GM21619 (cell line): ENCODE measurements around the gene LIMK2.
"Not testable (repeated sequence)": the region's sequence is repeated elsewhere in the genome, so short reads cannot be mapped to it uniquely, and the experiment has no call there.

Source experiments
- ATAC-seq: cut with Tn5 transposase; IDR thresholded peaks from one replicate; pipeline ENCODE4 v1.9.1; 2021; ENCODE audit not compliant: unreplicated experiment

Gene LIMK2

GRCh38 chr22:31210556-31211421, 1.3 kb upstream of the LIMK2 start:
- ATAC-seq: no peak

DNA sequence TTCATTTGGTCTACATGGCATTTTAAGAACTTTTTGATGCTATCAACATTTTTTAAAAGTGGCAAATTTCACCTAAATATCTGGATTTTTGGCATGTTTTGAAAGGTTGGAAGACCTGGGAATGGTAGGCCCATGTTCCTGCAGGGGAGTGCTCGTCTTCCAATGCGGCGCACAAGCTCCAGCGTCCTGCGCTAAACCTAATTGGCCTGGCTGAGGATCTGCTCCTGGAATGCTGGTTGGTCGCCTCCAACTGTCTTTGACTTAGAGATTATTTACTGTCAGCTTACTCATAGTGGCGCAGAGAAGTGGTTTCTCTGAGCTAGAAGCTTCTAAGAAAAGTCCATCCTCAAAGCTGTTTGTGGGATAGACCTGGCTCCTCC, 626 bp upstream of the LIMK2 start:
- no peak for ATAC-seq

- ATAC-seq: no peak
Measured at GRCh38 chr22:31212783-31213629, 908 bp downstream of the LIMK2 start.

GRCh38 chr22:31215018-31215535, 3.0 kb downstream of the LIMK2 start:
- no peak for ATAC-seq

GRCh38 chr22:31218565-31219262, 6.6 kb downstream of the LIMK2 start:
- no peak for ATAC-seq

GRCh38 chr22:31221084-31221483, 9.0 kb downstream of the LIMK2 start:
- no peak for ATAC-seq

- no peak for ATAC-seq
Measured at GRCh38 chr22:31222736-31223135, 10.6 kb downstream of the LIMK2 start.

DNA sequence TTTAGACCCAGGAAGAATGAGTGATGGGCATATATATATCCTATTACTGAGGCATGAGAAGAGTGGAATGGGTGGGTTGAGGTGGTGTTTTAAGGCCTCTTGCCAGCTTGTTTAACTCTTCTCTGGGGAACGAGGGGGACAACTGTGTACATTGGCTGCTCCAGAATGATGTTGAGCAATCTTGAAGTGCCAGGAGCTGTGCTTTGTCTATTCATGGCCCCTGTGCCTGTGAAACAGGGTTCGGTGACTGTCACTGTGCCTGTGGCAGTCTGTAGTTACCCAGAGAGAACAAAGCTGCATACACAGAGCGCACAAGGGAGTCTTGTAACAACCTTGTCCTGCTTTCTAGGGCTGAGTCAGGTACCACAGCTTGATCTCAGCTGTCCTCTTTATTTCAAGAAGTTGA, 11.7 kb downstream of the LIMK2 start:
- no peak for ATAC-seq

- not testable (repeated sequence) for ATAC-seq
Measured at GRCh38 chr22:31224691-31225090, 12.6 kb downstream of the LIMK2 start.

DNA sequence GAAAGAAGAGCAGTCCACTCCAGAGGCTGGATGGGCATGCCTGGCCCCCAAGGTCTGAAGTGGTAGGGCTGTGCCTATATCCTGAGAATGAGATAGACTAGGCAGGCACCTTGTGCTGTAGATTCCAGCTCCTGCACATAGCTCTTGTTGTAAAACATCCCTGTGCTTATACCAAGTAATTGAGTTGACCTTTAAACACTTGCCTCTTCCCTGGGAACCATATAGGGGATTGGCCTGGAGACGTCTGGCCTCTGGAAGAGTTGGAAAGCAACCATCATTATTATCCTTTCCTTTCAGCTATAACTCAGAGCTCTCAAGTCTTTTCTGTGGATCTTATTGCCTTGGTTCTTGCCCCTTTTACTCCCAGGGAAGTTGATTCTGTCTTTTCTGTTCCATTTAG, 15.1 kb downstream of the LIMK2 start:
- no peak for ATAC-seq

DNA sequence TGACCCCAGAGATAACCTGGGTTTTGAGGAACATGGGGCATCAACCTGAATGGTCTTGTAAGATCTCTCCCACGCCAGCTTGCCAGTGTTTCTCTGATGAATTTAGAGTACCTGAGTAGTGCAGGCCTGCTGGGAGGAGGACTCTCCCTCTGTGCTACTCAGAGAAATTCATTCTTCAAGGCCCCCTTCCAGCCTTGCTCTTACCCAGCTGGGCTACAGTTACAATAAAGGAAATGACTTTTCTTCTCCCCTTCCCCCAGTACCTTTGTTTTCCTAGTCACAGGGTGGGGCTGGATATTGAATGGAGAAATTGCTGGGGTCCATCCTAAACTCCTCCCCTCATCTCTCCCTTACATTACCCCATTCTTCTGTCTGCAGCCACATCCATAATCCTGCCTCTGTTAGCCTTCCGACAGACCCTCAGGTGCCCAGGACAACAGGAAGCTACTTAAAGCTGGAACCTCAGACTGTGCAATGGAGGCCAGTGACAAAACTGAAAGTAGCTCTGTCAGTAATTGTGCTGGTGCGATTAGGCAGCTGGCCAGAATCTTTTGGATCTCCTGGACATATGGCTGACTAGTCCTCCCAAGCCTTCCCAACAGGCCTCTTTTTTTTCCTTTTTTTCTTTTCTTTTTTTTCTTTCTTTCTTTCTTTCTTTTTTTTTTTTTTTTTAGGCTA, 17.4 kb downstream of the LIMK2 start:
- no peak for ATAC-seq

DNA sequence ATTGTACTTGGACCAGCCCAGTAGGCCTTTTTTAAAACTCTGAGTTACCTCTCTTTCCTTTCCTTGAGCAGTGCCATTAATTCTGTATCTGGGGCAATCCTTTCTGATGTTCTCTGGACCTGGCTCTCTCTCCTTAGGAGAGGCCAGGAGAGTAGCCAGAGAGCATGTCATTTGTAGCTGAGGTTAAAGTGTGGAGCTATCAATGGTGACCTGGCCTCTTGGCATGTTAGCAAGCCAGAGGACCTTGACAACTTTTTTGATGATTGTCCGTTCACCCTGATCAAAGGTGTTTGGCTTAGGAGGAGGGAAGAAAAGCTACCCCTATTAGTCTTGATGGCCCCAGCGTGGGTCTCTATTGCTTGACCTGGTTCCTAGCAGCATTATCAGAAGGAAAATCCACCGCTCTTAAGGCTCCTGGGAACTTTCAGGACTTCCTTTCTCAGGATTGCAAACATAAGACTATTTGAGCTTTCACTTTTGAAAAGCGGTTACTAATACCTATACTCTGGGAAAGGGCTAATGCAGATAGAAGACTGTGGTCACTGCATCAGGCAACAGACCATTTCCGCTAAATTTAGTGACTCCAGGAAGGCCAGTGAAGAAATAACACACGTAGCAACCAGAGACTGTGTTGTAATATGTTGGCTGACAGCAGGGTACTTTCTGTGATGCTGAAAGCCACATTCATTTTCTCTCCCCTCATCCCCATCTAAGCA, 18.2 kb downstream of the LIMK2 start:
- ATAC-seq: no peak

DNA sequence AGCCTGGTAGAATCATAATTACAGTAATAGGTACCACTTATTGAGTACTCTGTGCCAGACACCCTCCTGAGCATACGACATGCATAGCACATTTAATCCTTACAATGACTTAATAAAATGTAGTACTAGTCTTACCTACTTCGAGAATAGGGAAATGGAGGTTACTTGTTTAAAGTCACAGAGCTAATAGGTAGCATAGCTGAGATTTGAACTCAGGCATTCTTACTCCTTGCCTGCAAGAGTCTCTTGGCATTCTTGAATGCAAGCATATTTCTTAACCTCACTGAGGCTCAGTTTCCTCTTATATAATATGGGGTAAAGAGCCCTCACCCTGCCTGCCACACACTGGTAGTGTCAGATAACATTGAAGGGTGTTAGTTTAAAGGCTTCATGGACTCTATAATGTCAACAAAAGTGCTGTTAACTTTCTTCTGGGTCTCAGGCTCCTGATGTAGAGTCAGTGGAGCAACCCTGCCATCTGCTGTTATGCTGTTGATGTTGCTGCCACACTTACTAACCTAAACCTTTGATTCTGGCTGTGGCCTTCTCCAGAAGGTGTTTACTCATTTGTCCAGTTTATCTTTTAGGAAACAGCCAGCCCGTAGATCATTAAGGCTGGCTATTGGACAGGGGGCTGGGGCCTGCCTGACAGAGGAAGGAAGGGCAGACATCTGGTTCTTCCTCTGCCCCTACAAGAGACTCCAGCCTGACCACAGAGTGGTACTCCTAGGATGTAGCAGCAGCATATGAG, 18.9 kb downstream of the LIMK2 start:
- ATAC-seq: no peak

DNA sequence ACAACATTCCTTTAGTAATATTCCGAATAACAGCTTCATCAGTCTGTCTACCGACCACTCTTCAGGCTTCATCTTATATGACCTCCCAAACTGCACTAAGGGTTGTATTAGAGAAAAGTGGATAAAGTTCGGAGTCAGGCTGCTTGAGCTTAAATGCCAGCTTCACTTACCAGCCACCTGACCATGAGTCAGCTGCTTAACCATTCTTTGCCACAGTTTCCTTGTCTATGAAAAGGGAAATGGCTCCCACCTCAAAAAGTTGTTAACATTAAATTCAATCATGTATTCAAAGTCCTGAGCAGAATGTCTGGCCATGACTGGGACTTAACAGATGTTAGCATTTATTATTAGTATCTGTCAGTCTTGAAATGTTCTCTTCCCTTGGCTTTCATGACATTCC, 20.9 kb downstream of the LIMK2 start:
- no peak for ATAC-seq

GRCh38 chr22:31235081-31235480, 23.0 kb downstream of the LIMK2 start:
- ATAC-seq: no peak

- not testable (repeated sequence) for ATAC-seq
Measured at GRCh38 chr22:31236044-31236443, 23.9 kb downstream of the LIMK2 start.

GRCh38 chr22:31238057-31238456, 26.0 kb downstream of the LIMK2 start:
- no peak for ATAC-seq

DNA sequence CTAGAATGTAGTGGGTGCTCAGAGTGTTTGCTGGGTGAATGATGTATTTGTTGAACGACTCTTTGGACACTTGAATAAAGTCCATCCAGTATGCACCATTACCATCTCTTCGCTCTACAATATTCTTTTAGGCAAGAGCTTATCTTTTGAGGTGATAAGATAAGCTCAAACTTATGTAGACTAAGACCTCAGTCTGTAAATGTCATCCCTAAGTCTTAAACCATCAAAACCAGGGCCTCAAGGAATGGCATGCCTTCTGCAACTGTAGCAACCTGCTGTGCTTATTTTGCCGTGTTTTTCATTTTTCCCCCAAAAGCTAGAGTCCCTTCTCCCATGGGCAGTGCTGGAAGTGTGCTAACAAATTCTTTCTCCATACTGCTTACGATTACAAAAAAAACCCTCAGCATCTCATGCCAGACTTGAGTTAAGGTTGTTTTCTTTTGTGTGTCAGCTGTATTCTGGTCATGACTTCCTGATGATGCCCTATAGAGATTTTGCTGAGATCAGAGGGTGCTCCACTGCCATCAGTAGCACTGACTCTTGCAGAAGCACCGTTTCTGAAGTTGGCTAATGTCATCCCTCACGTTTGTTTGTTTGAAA, 27.8 kb downstream of the LIMK2 start:
- no peak for ATAC-seq

GRCh38 chr22:31241200-31241599, 29.1 kb downstream of the LIMK2 start:
- ATAC-seq: no peak
